Tibial nerve (tissue), 4 donors: ENCODE data around the gene TGM1. TPM values are rescaled to one million over a fixed set of nuclear protein-coding genes. Genes with fewer than 3 reads are reported as not detected.

Source experiments
- DNase-seq, 2 donors: peaks; one replicate each; pipeline ENCODE4 v3.0.0-alpha.2; 2019; ENCODE audit warnings: low spot score in 2 of 2
- H3K27ac ChIP-seq, 4 donors: fragments of 200-600 bp; sonication (generic) in 3 of 4; one replicate each; pipeline ENCODE4 v1.5.1; 2017 to 2019; ENCODE audit warnings: mild to moderate bottlenecking in 1 of 4
- H3K27me3 ChIP-seq, 2 donors: fragments of 200-600 bp; sonication (generic) in 1 of 2; one replicate each; pipeline versions ENCODE4 v1.5.1 to v1.6.0; 2017 to 2019
- H3K36me3 ChIP-seq, 3 donors: fragments of 200-600 bp; sonication (generic); one replicate each; pipeline ENCODE4 v1.5.1; 2018 to 2019
- H3K4me1 ChIP-seq, 4 donors: fragments of 200-600 bp; sonication (generic) in 3 of 4; one replicate each; pipeline ENCODE4 v1.5.1; 2017 to 2019
- H3K4me3 ChIP-seq, 4 donors: fragments of 200-600 bp; sonication (generic) in 3 of 4; one replicate each; pipeline ENCODE4 v1.5.1; 2017 to 2019; ENCODE audit warnings: mild to moderate bottlenecking in 1 of 4, moderate library complexity in 1 of 4
- H3K9me3 ChIP-seq, 4 donors: fragments of 200-600 bp; sonication (generic) in 3 of 4; one replicate each; pipeline ENCODE4 v1.5.1; 2017 to 2019
- CTCF ChIP-seq, 5 experiments: fragments of 200-600 bp in 3 of 5; fragments of 450-650 bp in 2 of 5; sonication (generic) in 3 of 5; IDR thresholded peaks; one replicate each; pipeline ENCODE4 v1.5.1; 2016 to 2019; ENCODE audit warnings: antibody characterized with exemption in 5 of 5, mild to moderate bottlenecking in 3 of 5, moderate library complexity in 2 of 5
- EP300 ChIP-seq, 2 donors: sonication (generic); formaldehyde crosslinking; IDR thresholded peaks; one replicate each; pipeline ENCODE4 v1.6.1; 2017; ENCODE audit warnings: antibody characterized with exemption in 2 of 2, mild to moderate bottlenecking in 1 of 2
- POLR2A ChIP-seq, 2 donors: fragments of 450-650 bp; IDR thresholded peaks; one replicate each; pipeline ENCODE4 v1.6.1; 2017; ENCODE audit warnings: antibody characterized with exemption in 2 of 2, mild to moderate bottlenecking in 2 of 2, moderate library complexity in 2 of 2
- WGBS, 2 donors: methylation state at CpG; one replicate each; pipeline ENCODE4 v1.1.5; 2018; 5-methylcytosine and 5-hydroxymethylcytosine counted together
- total RNA-seq, 4 donors: library from RNA; depleted of rRNA; stranded (reverse); fragments of >200 nt; gene quantifications; one replicate each; pipeline ENCODE4 v1.1.0, GENCODE V29; 2016

TGM1 gene
- total RNA-seq, 4 donors from 2014 or later: 13.5 to 53.5 (median 19.4) TPM

GRCh38 chr14:24309538-24310264 lies 46.7 kb upstream of the TGM1 start, which contains the start of gene LTB4R2:
LTB4R2 (plus strand) TSS chr14:24310140; CDS start chr14:24310665, 525 bp downstream.
- Histone ChIP-seq H3K9me3 (no peaks in the 10 kb centered on the region), H3K36me3 (peaks cover 2 to 34% (median 24%) of the 10 kb centered on the region in 3 donors), H3K4me3 (peak within 1 kb of the TSS; percentile 41 to 76 (median 58)), H3K4me1 (peaks cover 0 to 63% (median 27%) of the 10 kb centered on the region in 4 donors), H3K27ac (peak within 1 kb of the TSS; percentile 40 to 90 (median 80)), H3K27me3 (no peaks in the 10 kb centered on the region)
- WGBS, 2 donors: 59 to 68% methylated on average over 5 of the region's 5 CpGs
- no peak for TF ChIP-seq EP300 (IDR thresholded peaks at IDR 0.05)
- TF ChIP-seq POLR2A (IDR thresholded peaks at IDR 0.05): no peak
- no peak for TF ChIP-seq CTCF (IDR thresholded peaks at IDR 0.05)
- DNase-seq: no peak

- Histone ChIP-seq H3K4me3 (no peak overlapping the region), H3K27ac (no peak overlapping the region), H3K4me1 (peaks cover 0 to 52% (median 24%) of the 10 kb centered on the region in 4 donors), H3K36me3 (peaks cover 7 to 45% (median 35%) of the 10 kb centered on the region in 3 donors), H3K27me3 (no peaks in the 10 kb centered on the region), H3K9me3 (no peaks in the 10 kb centered on the region)
- WGBS, 2 donors: 80 to 85% methylated on average over 7 of the region's 7 CpGs
- no peak for TF ChIP-seq EP300 (IDR thresholded peaks at IDR 0.05)
- no peak for TF ChIP-seq POLR2A (IDR thresholded peaks at IDR 0.05)
- no peak for TF ChIP-seq CTCF (IDR thresholded peaks at IDR 0.05)
- no peak for DNase-seq
Measured at GRCh38 chr14:24308342-24309124, 45.6 kb upstream of the TGM1 start.

GRCh38 chr14:24307575-24308341 lies 44.8 kb upstream of the TGM1 start, which contains the start of gene CIDEB:
CIDEB (minus strand) TSS chr14:24307977; CDS start chr14:24307858, 119 bp downstream.
- H3K4me1 ChIP-seq: peaks cover 0 to 47% (median 19%) of the 10 kb centered on the region in 4 donors
- peak in 1 of 2 donors; percentile 79 for DNase-seq
- WGBS, 2 donors: 58 to 63% methylated on average over 6 of the region's 6 CpGs

GRCh38 chr14:24307156-24307574 lies 44.2 kb upstream of the TGM1 start:
- TF ChIP-seq POLR2A (IDR thresholded peaks at IDR 0.05) (no peak), CTCF (IDR thresholded peaks at IDR 0.05) (no peak), EP300 (IDR thresholded peaks at IDR 0.05) (no peak)
- H3K4me1 ChIP-seq: peaks cover 0 to 43% (median 17%) of the 10 kb centered on the region in 4 donors
- no peaks in the 10 kb centered on the region for H3K9me3 ChIP-seq
- no peak overlapping the region for H3K4me3 ChIP-seq
- no peak overlapping the region for H3K27ac ChIP-seq
- H3K36me3 ChIP-seq: peaks cover 7 to 59% (median 48%) of the 10 kb centered on the region in 3 donors
- DNase-seq: no peak
- 76 to 79% methylated on average over 11 of the region's 11 CpGs for WGBS, 2 donors
- no peaks in the 10 kb centered on the region for H3K27me3 ChIP-seq

More at GRCh38 chr14:24307575-24308341, 44.8 kb upstream of the TGM1 start, which contains the start of gene CIDEB:
- H3K36me3 ChIP-seq: peaks cover 7 to 53% (median 43%) of the 10 kb centered on the region in 3 donors
- TF ChIP-seq POLR2A (IDR thresholded peaks at IDR 0.05) (no peak), CTCF (IDR thresholded peaks at IDR 0.05) (peak; percentile 76 to 96 (median 90))
- peak within 1 kb of the TSS in 2 of 4 donors; percentile 31 to 38 for H3K27ac ChIP-seq
- H3K9me3 ChIP-seq: no peaks in the 10 kb centered on the region
- no peaks in the 10 kb centered on the region for H3K27me3 ChIP-seq
- H3K4me3 ChIP-seq: no peak within 1 kb of the TSS
